Stimulated activated CD4-positive, alpha-beta T cell treated with anti-CD3 and anti-CD28 coated beads, Interleukin-12 subunit alpha, Interleukin-12 subunit beta, amount 100 ng/mL, for 4 hours (primary cell): ENCODE data around the gene PJA2.

Experiments used
- DNase-seq: peaks from one replicate; pipeline ENCODE4 v3.0.0-alpha.2; 2020

PJA2 gene

GRCh38 chr5:109345699-109346098 is 64.1 kb downstream of the PJA2 start:
- DNase-seq, result no peak

DNA sequence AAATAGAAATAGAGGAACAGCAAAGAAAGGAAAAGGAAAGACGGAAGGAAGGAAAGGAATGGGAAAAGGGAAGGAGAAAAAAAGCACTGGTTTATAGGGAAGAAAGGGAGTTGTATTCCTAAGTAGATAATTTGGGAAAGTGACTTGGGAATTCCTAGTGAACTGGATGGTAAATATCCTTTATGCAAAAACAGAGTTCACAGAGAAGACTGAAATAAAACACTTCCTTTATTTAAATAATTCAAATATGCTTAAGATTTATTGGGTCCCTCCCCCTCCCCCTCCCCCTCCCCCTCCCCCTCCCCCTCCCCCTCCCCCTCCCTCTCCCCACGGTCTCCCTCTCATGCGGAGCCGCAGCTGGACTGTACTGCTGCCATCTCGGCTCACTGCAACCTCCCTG is 69.4 kb downstream of the PJA2 start:
- DNase-seq, result no peak

GRCh38 chr5:109335114-109335513 is 74.7 kb downstream of the PJA2 start:
- no peak for DNase-seq

DNA sequence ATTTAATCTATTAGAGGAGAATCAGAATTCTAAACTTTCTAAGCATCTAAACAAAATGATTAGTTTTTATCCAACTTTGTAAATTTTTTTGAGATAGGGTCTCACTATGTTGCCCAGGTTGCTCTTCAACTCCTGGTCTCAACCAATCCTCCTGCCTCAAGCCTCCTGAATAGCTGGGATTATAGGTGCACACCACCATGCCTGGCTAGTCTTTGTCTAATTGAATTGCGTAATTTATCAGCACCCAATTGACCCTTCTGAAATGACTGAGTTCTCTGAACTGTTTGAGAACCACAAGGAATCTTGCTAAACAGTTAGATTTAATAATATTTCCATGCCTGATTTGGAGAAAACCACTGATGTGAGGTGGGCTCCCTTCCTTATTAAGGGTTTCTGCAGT is 75.7 kb downstream of the PJA2 start:
- DNase-seq, result no peak

DNA sequence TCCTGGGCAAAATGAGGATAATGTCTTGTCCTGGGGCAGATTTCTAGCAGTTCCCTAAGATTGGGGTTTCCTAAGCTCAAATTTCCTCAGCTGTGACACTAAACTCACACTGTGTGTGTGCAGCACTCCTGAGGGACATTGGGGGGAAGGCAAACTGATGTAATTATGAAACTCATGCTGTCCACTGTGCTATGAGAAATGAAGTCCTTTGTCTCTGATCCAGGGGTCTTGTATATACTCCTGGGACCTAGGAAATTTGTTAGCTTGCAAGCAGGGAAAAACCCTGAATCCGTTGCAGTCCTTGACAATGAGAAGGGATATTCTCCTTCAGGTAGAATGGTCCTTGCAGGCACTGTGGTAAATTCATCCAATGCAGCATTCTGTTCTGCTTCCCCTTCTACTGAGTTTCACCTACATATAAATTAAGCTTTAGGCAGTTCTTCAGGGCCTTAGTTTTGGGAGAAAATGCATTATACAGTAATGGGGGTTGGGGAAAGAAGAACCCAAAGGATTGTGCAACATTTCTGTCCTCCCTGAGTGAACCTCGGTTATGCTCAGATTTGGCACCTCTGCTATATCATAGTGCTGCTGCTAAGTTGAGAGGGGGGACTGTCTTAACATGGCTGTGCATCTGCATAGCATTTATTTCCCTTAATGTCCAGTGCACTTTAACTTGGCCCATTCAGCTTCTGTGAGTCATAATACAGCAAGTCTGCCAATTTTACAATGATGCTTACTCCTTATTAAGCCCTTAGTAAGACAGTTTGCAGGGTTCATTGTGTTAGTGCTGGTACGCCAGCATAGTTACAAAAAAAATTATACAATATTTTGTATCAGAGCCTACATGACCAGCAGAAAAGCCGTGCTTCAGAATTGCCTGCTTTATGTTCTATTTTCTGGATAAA is 80.2 kb downstream of the PJA2 start:
- DNase-seq, result no peak

- DNase-seq, result no peak
These were observed 81.1 kb downstream of the PJA2 start for GRCh38 chr5:109328626-109329025.

GRCh38 chr5:109327570-109327969 is 82.2 kb downstream of the PJA2 start:
- no peak for DNase-seq

DNA sequence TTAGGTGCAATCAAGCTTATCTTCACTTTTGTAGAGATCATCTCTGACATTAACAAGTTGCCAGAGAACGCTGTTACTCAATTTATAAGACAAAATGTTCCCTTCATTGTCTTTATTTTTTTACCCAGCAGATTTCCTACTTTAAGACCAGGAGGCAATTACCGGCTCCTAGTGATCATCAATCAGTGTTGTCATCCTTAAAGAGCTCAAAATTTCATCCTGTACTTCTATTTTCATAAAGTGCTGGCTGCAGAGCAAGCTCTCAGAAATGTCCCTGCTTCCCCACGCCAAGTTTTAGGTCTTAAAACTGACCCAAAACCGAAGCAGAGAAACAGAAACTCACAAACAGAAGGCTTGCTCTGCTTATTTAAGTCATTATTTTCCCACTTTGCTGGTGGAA is 82.9 kb downstream of the PJA2 start:
- DNase-seq, result no peak

DNA sequence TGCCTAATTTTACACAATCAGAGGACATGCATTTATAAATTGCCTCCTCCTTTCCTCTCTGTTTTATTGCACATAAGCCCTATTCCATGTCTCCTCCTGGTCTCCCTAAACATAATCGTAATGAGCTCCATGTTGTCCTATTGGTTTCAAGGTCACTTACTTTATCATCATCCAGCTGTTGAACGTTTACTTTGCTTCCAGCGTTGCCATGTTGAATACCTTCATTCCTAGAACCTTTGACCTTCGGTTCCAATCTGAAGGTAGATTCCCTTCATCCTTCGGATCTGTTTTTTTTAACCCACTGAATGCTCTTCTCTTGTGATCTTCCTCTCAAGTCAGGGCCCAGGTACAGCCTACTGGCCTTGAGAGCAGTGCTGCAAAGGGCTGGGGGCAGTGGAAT is 84.3 kb downstream of the PJA2 start:
- no peak for DNase-seq

GRCh38 chr5:109324931-109325330 is 84.8 kb downstream of the PJA2 start:
- DNase-seq, result no peak

- DNase-seq, result no peak
These were observed 85.4 kb downstream of the PJA2 start for GRCh38 chr5:109324351-109324750.

DNA sequence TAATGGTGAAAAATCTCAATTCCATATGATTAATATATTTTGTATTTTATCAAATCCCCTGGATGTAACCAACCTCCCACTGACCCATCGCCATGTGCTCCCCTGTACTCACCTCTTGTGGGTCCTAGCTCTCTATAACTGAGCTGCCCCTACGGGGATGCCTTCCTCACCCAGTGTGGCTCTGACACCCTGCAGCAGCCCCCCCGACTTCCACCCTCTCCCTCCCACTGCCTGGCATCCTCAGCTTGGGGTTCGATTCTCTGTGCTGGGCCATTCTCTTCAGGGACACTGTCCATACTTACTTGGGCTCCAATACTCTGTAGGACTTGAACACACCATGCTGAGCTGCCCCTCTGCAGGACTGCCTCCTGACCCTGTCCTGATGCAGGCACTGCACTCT is 87.1 kb downstream of the PJA2 start:
- no peak for DNase-seq

GRCh38 chr5:109319351-109319750 is 90.4 kb downstream of the PJA2 start:
- DNase-seq, result no peak

DNA sequence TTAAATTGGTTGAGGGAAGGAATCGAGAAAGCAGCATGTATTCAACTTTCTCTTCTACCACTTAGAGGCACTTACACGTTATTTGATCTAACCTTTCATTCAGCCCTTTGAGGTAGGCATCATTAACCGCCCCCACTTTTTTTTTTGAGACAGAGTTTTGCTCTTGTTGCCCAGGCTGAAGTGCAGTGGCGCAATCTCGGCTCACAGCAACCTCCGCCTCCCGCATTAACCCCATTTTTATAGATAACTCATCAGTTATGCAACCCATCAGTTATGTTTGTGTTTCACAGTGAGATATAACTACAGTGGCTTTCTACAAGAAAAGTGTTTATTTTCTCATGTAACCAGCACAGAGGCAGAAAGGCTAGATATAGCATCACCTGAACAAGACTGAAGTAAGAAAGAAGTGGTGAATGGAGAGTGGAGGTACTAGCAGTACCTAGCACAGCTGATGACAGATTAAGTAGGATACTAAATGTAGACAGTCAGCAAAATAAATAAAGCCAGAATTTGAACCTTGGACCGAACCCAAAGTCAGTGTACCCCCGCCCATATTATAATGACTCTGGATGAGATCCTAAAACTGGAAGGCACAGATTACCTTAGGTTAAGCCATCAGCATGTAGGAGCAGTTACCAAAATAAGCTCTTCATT is 91.2 kb downstream of the PJA2 start:
- DNase-seq, result no peak

DNA sequence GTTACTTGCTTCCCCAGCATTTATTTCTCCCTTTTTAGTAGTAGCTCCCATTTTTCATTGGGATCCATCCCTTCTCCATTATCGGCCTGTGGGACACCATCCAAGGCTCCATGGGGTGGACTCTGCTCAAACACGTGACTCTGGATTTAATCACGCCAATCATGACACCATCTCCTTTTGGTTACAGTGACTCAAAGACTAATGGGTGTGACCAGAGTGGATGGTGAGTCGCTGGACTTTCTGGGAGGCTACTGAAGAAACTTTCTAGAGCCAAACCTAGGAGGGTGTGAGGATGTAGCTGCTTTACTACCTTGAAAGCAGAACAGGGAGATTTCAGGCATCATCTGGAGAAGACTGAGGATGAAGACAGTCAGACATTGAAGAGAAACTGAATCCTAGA is 93.1 kb downstream of the PJA2 start:
- no peak for DNase-seq

GRCh38 chr5:109315245-109315644 is 94.5 kb downstream of the PJA2 start:
- DNase-seq, result no peak

DNA sequence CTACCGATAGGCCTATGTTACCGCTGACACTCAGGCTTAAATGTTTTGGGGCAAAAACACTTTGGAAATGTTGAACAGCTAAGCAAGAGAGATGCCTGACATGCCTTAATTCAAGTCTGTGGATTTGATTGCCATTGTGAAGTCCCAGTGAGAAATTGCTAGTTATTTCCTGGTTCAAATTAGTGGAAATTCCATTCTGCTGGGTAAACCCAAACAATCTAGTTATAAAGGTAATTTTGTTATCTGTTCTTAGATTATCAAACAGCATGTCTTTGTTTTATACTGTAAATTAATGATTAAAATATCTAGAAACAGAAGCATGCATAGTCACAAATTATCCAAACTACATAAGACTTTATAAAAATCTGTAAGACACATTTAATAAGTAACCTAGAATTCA is 96.6 kb downstream of the PJA2 start:
- DNase-seq, result no peak

DNA sequence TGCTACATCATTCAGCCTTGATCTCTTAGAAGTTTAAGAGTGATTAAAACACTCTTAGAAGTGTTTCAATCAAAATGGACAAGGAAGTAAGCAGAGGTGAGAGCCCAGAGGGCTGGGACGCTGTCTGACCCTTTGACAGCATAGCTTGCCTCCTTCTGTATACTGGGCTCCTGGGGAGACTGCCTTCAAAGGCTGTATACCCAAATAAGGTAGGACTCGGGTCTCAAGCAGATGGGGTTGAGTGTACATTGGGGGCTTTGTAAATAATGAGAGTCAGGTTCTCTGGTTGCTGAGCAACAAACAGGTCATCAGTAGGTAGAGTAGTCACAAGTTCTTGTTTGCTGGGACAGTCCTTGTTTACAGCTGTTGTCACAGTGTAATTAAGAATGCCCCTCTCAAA is 97.1 kb downstream of the PJA2 start:
- no peak for DNase-seq

DNA sequence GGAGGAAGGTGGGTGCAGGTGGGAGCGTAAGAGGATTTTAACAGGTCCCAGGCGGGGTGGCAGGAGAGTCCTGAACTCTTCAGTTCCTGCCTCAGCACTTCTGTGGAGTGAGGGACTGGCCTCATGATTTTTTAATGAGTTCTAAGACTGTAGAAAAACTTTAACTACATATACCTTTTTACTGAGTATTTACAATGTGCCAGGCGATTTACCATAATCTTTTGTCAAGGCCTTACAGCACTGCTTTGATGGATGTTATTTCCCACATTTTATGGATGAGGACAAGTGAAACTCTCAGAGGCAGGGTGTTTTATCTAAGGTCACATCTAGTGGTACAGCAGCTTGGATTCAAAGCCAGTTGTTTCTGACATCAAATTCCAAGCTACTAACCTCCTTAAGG is 99.5 kb downstream of the PJA2 start:
- DNase-seq, result no peak

DNA sequence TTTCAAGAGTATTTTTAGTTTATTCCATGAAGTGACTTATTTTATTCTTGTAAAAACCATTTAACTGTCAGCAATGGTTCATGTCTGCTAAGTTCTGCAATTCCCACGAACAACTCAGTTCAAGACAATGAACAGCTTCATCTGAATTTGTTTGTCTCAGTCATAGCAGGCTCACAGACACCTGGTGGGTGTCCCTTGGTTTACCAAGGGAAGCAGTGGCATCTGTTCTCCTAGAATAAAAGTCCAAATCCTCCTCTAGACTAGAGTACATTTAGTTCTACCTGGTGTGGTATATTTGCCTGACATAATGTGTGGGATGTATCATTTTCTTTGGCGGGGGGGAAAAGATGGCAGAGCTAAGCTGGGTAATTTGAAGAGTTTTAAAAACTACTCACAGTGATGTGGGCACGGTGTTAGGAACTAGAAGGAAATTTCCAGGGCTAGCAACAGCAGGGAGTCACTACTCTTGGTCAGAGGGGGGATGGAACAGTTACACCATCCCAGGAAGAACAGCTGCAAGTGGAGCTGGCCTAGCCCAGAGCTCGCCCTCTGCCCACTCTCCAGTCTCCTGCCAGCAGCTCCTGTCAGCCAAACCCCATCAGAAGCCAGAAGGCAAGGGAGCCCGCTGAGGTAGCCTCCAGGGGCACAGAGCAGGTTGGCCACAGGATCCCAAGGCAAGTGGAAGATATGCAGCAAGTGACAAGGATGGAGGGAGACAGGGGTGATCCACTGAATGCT is 100.3 kb downstream of the PJA2 start:
- no peak for DNase-seq

- DNase-seq, result no peak
These were observed 101.8 kb downstream of the PJA2 start for GRCh38 chr5:109307951-109308350.

DNA sequence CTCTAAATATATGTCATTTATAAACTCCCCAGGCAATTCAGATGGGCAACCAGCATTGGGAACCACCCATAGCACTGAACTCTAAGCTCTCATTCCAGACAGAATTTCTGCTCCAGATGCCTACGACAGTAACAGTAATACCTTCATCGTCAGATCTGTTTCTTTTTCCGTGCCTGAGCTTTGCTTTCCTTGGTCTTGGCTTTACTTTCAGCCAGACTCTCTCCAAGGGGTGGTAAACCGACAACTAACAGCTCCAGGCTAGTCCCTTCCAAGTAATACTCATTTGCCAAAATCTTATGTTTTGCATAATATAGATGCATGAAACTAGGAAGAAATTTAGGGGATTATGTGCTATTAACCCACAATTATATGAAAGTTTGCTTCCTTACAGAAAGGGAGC is 102.3 kb downstream of the PJA2 start:
- no peak for DNase-seq

- no peak for DNase-seq
These were observed 104.4 kb downstream of the PJA2 start for GRCh38 chr5:109305352-109305751.

DNA sequence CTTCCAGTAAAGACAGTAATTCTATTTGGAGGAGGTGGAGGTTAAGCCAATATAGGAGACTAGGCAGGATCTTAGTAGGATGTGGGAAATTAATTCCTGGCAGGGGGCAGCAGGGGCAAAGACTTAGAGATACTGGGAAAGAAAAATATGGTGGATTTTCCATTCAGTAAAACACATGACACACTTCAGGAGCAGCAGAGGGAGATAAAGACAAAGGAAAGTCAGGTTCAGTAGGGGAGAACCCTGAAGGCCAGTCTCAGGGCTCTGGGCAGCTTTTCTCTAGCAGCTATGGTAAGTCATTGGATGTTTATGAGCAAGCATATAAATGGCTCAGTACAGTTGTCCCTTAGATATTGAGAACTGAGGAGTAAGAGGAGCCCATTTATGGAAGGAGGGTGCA is 105.5 kb downstream of the PJA2 start:
- no peak for DNase-seq
